T-cell (primary cell): Measurements from ENCODE around the gene ST6GALNAC2. TPM values are rescaled to one million over a fixed set of nuclear protein-coding genes. Genes with fewer than 3 reads are reported as not detected.
"Not testable (repeated sequence)": the region's sequence is repeated elsewhere in the genome, so short reads cannot be mapped to it uniquely, and the experiment has no call there.

Experiments
- ATAC-seq, 4 experiments: fragments of 200-7000 bp in 3 of 4; fragments of 150-1000 bp in 1 of 4; cut with Tn5 transposase; replicated peaks in 1 of 4; 1 replicate in 3 of 4; 2 replicates in 1 of 4; pipeline ENCODE4 v1.10.0; 2021; ENCODE audit warnings: moderate library complexity in 3 of 4, mild to moderate bottlenecking in 2 of 4, moderate number of reproducible peaks in 1 of 4
- CTCF ChIA-PET, 2 donors: fragments of 300-600 bp; sonication (Branson Sonifier 250); formaldehyde crosslinking; loops; one replicate each; lab custom pipeline; 2022; ENCODE audit warnings: antibody characterized with exemption in 2 of 2; lab: Charles Lee
- POLR2A ChIA-PET, 2 donors: fragments of 300-600 bp; sonication (Branson Sonifier 250); formaldehyde crosslinking; loops; one replicate each; lab custom pipeline; 2022; ENCODE audit warnings: antibody characterized with exemption in 2 of 2; lab: Charles Lee
- DNase-seq, 35 experiments: peaks; one replicate each; pipeline versions ENCODE4 v3.0.0 to v3.0.0-alpha.2; 2013 to 2023
- H3K27ac ChIP-seq: one replicate; pipeline ENCODE4 v1.5.1; 2013; ENCODE audit warnings: low read length
- H3K27me3 ChIP-seq, 2 experiments: replicated peaks in 1 of 2; 1 replicate in 1 of 2; 2 replicates in 1 of 2; pipeline versions ENCODE4 v1.6.1 to v1.7.0; 2013; ENCODE audit warnings: low read length in 1 of 2, mixed read lengths in 1 of 2; ENCODE audit not compliant: control insufficient read depth in 2 of 2, insufficient read depth in 2 of 2; ENCODE audit errors: extremely low read depth in 1 of 2
- H3K36me3 ChIP-seq, 2 donors: 1 replicate in 1 of 2; 2 replicates in 1 of 2; pipeline versions ENCODE4 v1.6.1 to v1.7.0; 2013; ENCODE audit warnings: low read length in 1 of 2; ENCODE audit not compliant: control insufficient read depth in 2 of 2, insufficient read depth in 1 of 2; ENCODE audit errors: extremely low read depth in 1 of 2
- H3K4me1 ChIP-seq, 2 experiments: 1 replicate in 1 of 2; 2 replicates in 1 of 2; pipeline versions ENCODE4 v1.6.1 to v1.7.0; 2013; ENCODE audit warnings: low read length in 2 of 2, mixed read lengths in 1 of 2; ENCODE audit not compliant: insufficient read depth in 2 of 2, control insufficient read depth in 1 of 2; ENCODE audit errors: extremely low read depth in 1 of 2
- H3K4me3 ChIP-seq, 2 donors: 1 replicate in 1 of 2; 2 replicates in 1 of 2; pipeline versions ENCODE4 v1.5.1 to v1.7.0; 2013; ENCODE audit warnings: mild to moderate bottlenecking in 2 of 2, low read length in 1 of 2, moderate library complexity in 1 of 2; ENCODE audit not compliant: control insufficient read depth in 1 of 2; ENCODE audit errors: extremely low read depth in 1 of 2
- H3K9me3 ChIP-seq: 2 replicates; pipeline ENCODE4 v1.7.0; 2013
- H3K27ac Mint-ChIP-seq, 2 donors: one replicate each; pipeline ENCODE4 v1.8.0; 2020 to 2021; ENCODE audit warnings: mild to moderate bottlenecking in 2 of 2, mixed read lengths in 2 of 2
- H3K27me3 Mint-ChIP-seq, 2 donors: one replicate each; pipeline ENCODE4 v1.8.0; 2021 to 2022; ENCODE audit warnings: mixed read lengths in 2 of 2
- H3K36me3 Mint-ChIP-seq: one replicate; pipeline ENCODE4 v1.8.0; 2021; ENCODE audit warnings: mixed read lengths
- H3K4me1 Mint-ChIP-seq, 3 donors: one replicate each; pipeline ENCODE4 v1.8.0; 2020 to 2022; ENCODE audit warnings: mixed read lengths in 3 of 3, mild to moderate bottlenecking in 1 of 3
- H3K4me3 Mint-ChIP-seq, 3 donors: one replicate each; pipeline ENCODE4 v1.8.0; 2020 to 2022; ENCODE audit warnings: mild to moderate bottlenecking in 3 of 3, mixed read lengths in 3 of 3, moderate library complexity in 3 of 3
- H3K9me3 Mint-ChIP-seq, 3 donors: one replicate each; pipeline ENCODE4 v1.8.0; 2020 to 2022; ENCODE audit warnings: mixed read lengths in 3 of 3
- WGBS: methylation state at CpG from one replicate; pipeline ENCODE4 v1.1.5; 2013; ENCODE audit warnings: missing lambda C conversion rate; ENCODE audit not compliant: insufficient coverage; 5-methylcytosine and 5-hydroxymethylcytosine counted together
- total RNA-seq, 35 experiments: library from RNA in 6 of 35; stranded (reverse) in 6 of 35; fragments of 120-200 nt in 1 of 35; gene quantifications; one replicate each; pipeline versions ENCODE4 v1.2.1 to v1.2.4 and lab custom pipeline; 2013 to 2026

Gene ST6GALNAC2
- total RNA-seq, 5 donors from 2014 or later (not counting 1 experiment from before 2014, with no cell fraction given), result 0.55 to 4.7 (median 2.1) TPM

- 59% methylated on average over 13 of the region's 26 CpGs for WGBS
- ChIA-PET POLR2A (no interaction called here), CTCF (interaction anchor here (0.9 to 1.6 kb wide), 2 partner anchors 17 to 186 kb away, joined by 3 to 5 read pairs; no protein-coding TSS in a partner anchor)
- H3K27ac Mint-ChIP-seq, result peak overlapping the region; percentile 73 to 82
- Histone ChIP-seq H3K27ac (peak overlapping the region; percentile 71), H3K9me3 (no peaks in the 10 kb centered on the region), H3K27me3 (peaks cover 0 to 18% of the 10 kb centered on the region in 2 experiments), H3K36me3 (no peaks in the 10 kb centered on the region), H3K4me3 (peak overlapping the region in 1 of 2 donors; percentile 23), H3K4me1 (peaks cover 7 to 49% of the 10 kb centered on the region in 2 experiments)
- peaks cover 32 to 48% (median 35%) of the 10 kb centered on the region in 3 donors for H3K4me1 Mint-ChIP-seq
- H3K27me3 Mint-ChIP-seq, result no peaks in the 10 kb centered on the region
- H3K9me3 Mint-ChIP-seq, result no peaks in the 10 kb centered on the region
- ATAC-seq, result peak; percentile 78 to 86 (median 85)
- peak overlapping the region; percentile 46 to 68 (median 50) for H3K4me3 Mint-ChIP-seq
- DNase-seq, result peak; percentile 38 to 81 (median 60)
- no peaks in the 10 kb centered on the region for H3K36me3 Mint-ChIP-seq
These were observed 58.1 kb downstream of the ST6GALNAC2 start for GRCh38 chr17:76527430-76528111.

- DNase-seq, H3K9me3 Mint-ChIP-seq, H3K9me3 ChIP-seq, H3K36me3 Mint-ChIP-seq, POLR2A ChIA-PET, H3K27me3 Mint-ChIP-seq, H3K4me3 ChIP-seq, H3K36me3 ChIP-seq: not testable (repeated sequence)
- Mint-ChIP-seq H3K4me1 (peaks cover 32 to 48% (median 35%) of the 10 kb centered on the region in 3 donors), H3K27ac (peak overlapping the region; percentile 73 to 82), H3K4me3 (peak overlapping the region; percentile 34 to 68 (median 50))
- CTCF ChIA-PET, result interaction anchor here in 1 of 2 donors (1.6 kb wide), 1 partner anchor 186 kb away, joined by 5 read pairs; no protein-coding TSS in a partner anchor
- Histone ChIP-seq H3K4me1 (peaks cover 7 to 50% of the 10 kb centered on the region in 2 experiments), H3K27me3 (peaks cover 0 to 20% of the 10 kb centered on the region in 2 experiments), H3K27ac (peak overlapping the region; percentile 71)
- 84% methylated on average over 9 of the region's 9 CpGs for WGBS
- peak in 1 of 4 experiments; percentile 2 for ATAC-seq
These were observed 58.6 kb downstream of the ST6GALNAC2 start for GRCh38 chr17:76527016-76527415.

- not testable (repeated sequence) for H3K27ac ChIP-seq, ATAC-seq
These were observed 60.2 kb downstream of the ST6GALNAC2 start for GRCh38 chr17:76525513-76525833.

GRCh38 chr17:76524598-76525512 lies 60.8 kb downstream of the ST6GALNAC2 start:
- H3K9me3 Mint-ChIP-seq, result no peaks in the 10 kb centered on the region
- no peak overlapping the region for H3K4me3 Mint-ChIP-seq
- H3K27ac Mint-ChIP-seq, result peak overlapping the region; percentile 47 to 52

More at GRCh38 chr17:76525513-76525833, 60.2 kb downstream of the ST6GALNAC2 start:
- WGBS, result 96% methylated on average over 4 of the region's 8 CpGs
- H3K27ac Mint-ChIP-seq, H3K9me3 ChIP-seq, DNase-seq, H3K4me3 Mint-ChIP-seq, H3K36me3 Mint-ChIP-seq, H3K27me3 Mint-ChIP-seq, H3K9me3 Mint-ChIP-seq, H3K4me3 ChIP-seq, H3K36me3 ChIP-seq: not testable (repeated sequence)
- ChIA-PET CTCF (interaction anchor here in 1 of 2 donors (3.3 kb wide), 1 partner anchor 21 kb away, joined by 13 read pairs; no protein-coding TSS in a partner anchor), POLR2A (interaction anchor here in 1 of 2 donors (0.7 kb wide), 1 partner anchor 37 kb away, joined by 4 read pairs; no protein-coding TSS in a partner anchor)
- Histone ChIP-seq H3K4me1 (peaks cover 7 to 46% of the 10 kb centered on the region in 2 experiments), H3K27me3 (peaks cover 0 to 18% of the 10 kb centered on the region in 2 experiments)
- peaks cover 32 to 41% (median 34%) of the 10 kb centered on the region in 3 donors for H3K4me1 Mint-ChIP-seq

GRCh38 chr17:76523084-76524037 lies 62.3 kb downstream of the ST6GALNAC2 start:
- H3K4me3 ChIP-seq, result no peak overlapping the region
- Mint-ChIP-seq H3K4me3 (peak overlapping the region; percentile 36 to 59 (median 43)), H3K27me3 (no peaks in the 10 kb centered on the region), H3K27ac (peak overlapping the region; percentile 87 to 88), H3K4me1 (peaks cover 22 to 44% (median 35%) of the 10 kb centered on the region in 3 donors), H3K9me3 (no peaks in the 10 kb centered on the region), H3K36me3 (no peaks in the 10 kb centered on the region)
- peak; percentile 74 to 85 (median 82) for ATAC-seq
- DNase-seq, result peak; percentile 44 to 92 (median 77)
- no peaks in the 10 kb centered on the region for H3K9me3 ChIP-seq
- ChIA-PET POLR2A (no interaction called here), CTCF (interaction anchor here (0.5 to 3.3 kb wide), 17 partner anchors 11 to 343 kb away, joined by 3 to 13 read pairs (median 3); no protein-coding TSS in a partner anchor)
- 2% methylated on average over 25 of the region's 35 CpGs for WGBS
- no peaks in the 10 kb centered on the region for H3K36me3 ChIP-seq
- H3K4me1 ChIP-seq, result peaks cover 2 to 38% of the 10 kb centered on the region in 2 experiments
- H3K27me3 ChIP-seq, result peaks cover 0 to 12% of the 10 kb centered on the region in 2 experiments
- H3K27ac ChIP-seq, result no peak overlapping the region

More at GRCh38 chr17:76524598-76525512, 60.8 kb downstream of the ST6GALNAC2 start:
- Histone ChIP-seq H3K27ac (no peak overlapping the region), H3K36me3 (no peaks in the 10 kb centered on the region), H3K4me1 (peaks cover 7 to 40% of the 10 kb centered on the region in 2 experiments), H3K27me3 (peaks cover 0 to 18% of the 10 kb centered on the region in 2 experiments), H3K4me3 (no peak overlapping the region), H3K9me3 (no peaks in the 10 kb centered on the region)
- H3K4me1 Mint-ChIP-seq, result peaks cover 30 to 37% (median 32%) of the 10 kb centered on the region in 3 donors
- H3K27me3 Mint-ChIP-seq, result no peaks in the 10 kb centered on the region
- no peaks in the 10 kb centered on the region for H3K36me3 Mint-ChIP-seq
- ATAC-seq (no peak), DNase-seq (no peak)
- 88% methylated on average over 20 of the region's 25 CpGs for WGBS
- CTCF ChIA-PET, result interaction anchor here (0.6 to 3.3 kb wide), 4 partner anchors 21 to 415 kb away, joined by 3 to 13 read pairs (median 8); no protein-coding TSS in a partner anchor
- POLR2A ChIA-PET, result no interaction called here
